GM13976 (cell line): ENCODE results near the gene ERG.

Source experiments
- DNase-seq: peaks from one replicate; pipeline ENCODE4 v3.0.0; 2012; ENCODE audit warnings: low spot score
- in situ Hi-C: fragments of 300-500 bp; cut with MboI; formaldehyde crosslinking; loops from one replicate; pipeline ENCODE4 v1.12.0; 2022; ENCODE audit warnings: low sequenced_read_pairs, mixed read lengths, inconsistent platforms; ENCODE audit not compliant: unreplicated experiment
- TF ChIP-seq, protein P1 (sequence below): IDR thresholded peaks from 2 replicates; pipeline ENCODE4 v1.5.1; 2012; ENCODE audit warnings: borderline replicate concordance, mild to moderate bottlenecking; ENCODE audit not compliant: insufficient read depth; ENCODE audit errors: extremely low read depth, missing control alignments, control extremely low read depth

Gene ERG

DNA sequence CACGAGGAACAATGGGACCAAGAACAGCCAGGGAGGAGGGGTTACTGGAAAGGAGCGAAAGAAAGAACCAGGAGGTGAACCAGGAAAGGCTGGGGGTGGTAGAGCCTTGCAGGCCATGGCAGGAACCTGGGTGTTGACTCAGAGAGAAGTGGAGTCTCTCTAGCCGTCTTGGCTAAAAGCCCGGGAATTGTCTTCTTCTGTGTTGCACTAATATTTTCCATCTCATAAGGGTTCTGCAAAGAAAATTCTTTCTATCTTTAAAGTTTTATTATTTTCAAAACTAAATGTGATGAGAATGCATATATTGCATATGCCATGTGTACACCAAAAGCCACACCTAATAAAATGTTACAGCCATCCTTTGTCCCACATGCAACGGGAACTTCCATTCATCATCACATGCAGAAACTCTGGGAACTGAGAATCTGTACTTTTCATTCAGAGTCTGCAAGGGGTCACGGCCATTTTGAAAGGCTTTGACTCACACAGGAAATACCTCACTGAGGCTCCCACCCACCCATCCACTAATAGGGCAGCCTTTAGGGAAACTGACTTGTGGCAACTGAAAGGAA lies 38.0 kb downstream of the ERG start:
- TF ChIP-seq, protein P1, sequence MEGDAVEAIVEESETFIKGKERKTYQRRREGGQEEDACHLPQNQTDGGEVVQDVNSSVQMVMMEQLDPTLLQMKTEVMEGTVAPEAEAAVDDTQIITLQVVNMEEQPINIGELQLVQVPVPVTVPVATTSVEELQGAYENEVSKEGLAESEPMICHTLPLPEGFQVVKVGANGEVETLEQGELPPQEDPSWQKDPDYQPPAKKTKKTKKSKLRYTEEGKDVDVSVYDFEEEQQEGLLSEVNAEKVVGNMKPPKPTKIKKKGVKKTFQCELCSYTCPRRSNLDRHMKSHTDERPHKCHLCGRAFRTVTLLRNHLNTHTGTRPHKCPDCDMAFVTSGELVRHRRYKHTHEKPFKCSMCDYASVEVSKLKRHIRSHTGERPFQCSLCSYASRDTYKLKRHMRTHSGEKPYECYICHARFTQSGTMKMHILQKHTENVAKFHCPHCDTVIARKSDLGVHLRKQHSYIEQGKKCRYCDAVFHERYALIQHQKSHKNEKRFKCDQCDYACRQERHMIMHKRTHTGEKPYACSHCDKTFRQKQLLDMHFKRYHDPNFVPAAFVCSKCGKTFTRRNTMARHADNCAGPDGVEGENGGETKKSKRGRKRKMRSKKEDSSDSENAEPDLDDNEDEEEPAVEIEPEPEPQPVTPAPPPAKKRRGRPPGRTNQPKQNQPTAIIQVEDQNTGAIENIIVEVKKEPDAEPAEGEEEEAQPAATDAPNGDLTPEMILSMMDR = no peak
- no peak for DNase-seq
- in situ Hi-C loops = no loop called here

DNA sequence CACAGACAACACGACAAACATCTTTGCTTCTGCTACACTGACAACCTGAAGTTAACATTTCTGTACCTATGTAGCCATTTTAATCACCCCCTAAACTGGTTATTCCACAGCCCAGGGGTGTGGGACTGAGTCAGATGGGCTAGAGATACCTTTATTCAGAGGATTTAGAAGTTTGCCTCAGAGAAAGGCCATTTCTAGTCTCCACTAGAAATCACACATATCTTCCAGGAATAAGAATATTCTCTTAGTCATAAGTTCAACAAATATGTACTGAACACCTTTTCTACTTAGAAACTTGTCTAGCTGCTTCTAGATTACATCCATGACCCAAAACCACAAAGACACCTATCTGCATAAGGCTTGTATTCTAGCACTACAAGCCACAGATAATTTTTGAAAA lies 38.8 kb downstream of the ERG start:
- DNase-seq = no peak
- TF ChIP-seq, protein P1 = no peak
- in situ Hi-C loops = no loop called here

DNA sequence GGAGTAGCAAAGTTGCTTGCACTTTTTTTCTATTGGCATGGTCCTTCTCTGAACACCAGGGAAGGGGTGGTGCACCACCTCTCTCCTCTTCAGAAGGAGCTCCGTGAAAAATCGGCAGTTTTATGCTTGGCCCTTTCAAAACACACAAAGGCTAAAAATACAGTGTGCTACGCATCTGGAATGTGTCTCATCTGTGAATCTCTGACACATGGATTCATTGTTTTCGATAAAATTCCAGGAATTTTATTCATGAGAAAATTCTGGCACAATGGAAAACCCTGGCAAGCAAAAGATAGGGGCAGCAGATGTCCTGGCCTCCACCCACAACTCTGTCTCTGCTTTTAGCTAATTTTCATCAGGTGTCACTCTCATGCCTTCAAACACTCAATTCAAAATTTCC lies 42.9 kb downstream of the ERG start:
- in situ Hi-C loops = no loop called here
- no peak for DNase-seq
- TF ChIP-seq, protein P1 = no peak

DNA sequence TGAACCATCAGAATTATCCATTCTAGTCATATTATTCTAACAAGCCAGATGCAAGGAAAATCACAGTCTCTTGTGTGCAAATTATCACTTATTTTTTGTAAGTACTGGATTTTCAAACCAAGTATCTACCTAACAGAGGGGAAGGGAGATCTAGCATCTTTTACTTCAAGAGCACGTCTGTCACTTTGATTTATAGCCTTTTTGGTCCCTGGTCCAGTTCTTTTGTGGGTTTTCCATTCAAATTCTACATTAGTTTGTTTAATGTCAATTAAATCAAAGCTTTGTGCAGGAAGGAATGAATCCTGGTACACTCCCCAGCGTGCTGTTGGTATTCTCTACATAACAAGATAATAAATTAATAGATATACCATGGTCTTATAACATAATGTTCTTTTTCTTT lies 43.6 kb downstream of the ERG start:
- in situ Hi-C loops = no loop called here
- DNase-seq = no peak
- TF ChIP-seq, protein P1 = no peak

DNA sequence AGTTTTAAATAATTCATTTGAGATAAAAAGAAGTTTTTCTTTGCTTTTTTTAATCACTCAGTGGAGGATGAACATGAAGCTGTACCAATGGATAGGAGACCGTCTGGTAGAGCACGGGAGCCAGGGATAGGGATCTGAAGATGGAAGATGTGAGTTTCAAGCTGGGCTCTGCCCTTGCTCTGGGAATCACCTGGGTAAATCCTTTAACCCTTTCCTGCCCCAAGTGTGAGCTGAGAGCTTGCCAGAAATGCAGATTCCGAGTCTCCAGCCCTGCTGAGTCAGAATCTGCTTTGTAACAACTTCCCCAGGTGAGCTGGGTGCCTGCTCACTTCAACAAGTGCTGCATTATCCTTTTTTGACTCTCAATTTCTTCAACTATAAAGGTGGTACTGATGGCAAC lies 44.1 kb downstream of the ERG start:
- in situ Hi-C loops = no loop called here
- no peak for DNase-seq
- TF ChIP-seq, protein P1 = no peak

DNA sequence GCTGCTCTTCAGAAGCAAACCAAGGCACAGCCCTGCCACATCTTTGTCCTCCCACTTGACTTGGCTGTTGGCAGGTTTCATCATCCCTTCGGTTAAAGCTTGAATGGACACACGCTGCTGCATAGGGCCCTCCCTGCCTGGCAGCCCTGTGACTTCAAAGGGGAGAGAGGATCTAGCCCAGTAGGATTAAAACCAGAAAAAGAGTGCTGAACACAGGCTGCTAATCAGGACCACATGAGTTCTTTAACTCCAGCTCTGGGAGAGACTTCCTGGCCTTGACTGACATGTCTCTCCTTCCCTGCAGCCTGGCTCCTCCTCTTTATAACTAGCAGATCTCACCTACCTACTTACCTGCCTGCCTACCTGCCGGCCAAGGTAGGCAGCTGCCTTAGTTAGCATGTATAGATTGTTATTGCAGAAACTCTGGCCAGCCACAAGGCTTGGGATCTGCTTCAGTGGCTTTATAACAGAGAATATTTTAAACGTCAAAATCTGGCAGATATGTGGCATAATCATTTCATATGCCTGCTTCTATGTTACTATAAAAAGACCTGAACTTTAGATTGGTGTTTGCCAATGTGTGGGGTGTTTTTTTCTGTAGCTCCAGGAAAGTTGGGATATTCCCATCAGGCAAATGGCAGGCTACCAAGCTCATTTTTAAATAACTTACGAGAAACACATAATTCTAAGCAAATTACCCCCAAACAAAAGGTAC lies 49.4 kb downstream of the ERG start:
- DNase-seq = no peak
- TF ChIP-seq, protein P1 = no peak
- in situ Hi-C loops = no loop called here

DNA sequence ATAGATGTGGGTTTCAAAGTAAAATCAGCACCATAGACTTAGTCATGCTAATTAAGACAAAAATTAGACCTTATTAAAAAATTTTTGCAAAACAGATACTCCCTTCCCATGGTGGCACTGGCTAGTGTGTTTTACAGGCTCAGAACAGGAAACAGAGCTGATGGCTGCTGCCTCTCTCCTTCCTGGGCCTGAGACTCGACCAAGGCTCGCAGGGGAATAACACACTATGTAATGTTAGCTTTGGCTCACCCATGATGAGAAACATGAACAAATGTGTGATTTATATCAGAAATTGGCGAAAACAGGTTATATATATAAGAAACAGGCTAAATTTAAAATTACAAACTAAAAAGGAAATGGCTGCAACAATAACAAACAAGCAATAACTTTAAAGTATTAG lies 50.7 kb downstream of the ERG start:
- no peak for DNase-seq
- TF ChIP-seq, protein P1 = no peak
- in situ Hi-C loops = no loop called here
